Upper lobe of left lung (tissue), 4 donors: ENCODE results near the gene ADRA2C.

Experiments
- CTCF ChIP-seq, 6 experiments: fragments of 450-650 bp in 4 of 6; fragments of 200-600 bp in 2 of 6; sonication (generic) in 2 of 6; IDR thresholded peaks; one replicate each; pipeline ENCODE4 v1.5.1; 2016 to 2019; ENCODE audit warnings: antibody characterized with exemption in 6 of 6
- POLR2AphosphoS5 ChIP-seq, 2 donors: sonication (generic); formaldehyde crosslinking; IDR thresholded peaks; one replicate each; pipeline ENCODE4 v1.5.1; 2017; ENCODE audit warnings: antibody characterized with exemption in 2 of 2

GRCh38 chr4:3753726-3754412 is 12.3 kb upstream of the ADRA2C start:
- TF ChIP-seq CTCF (IDR thresholded peaks at IDR 0.05) (no peak), POLR2AphosphoS5 (IDR thresholded peaks at IDR 0.05) (no peak)
